Measurements from ENCODE around the gene ADCY4. TPM values are rescaled to one million over a fixed set of nuclear protein-coding genes. Genes with fewer than 3 reads are reported as not detected.

The ADCY4 gene
- polyA plus RNA-seq, 12 donors, result 8.4 to 26.2 (median 16.9) TPM; not detected in 1

GRCh38 chr14:24278424-24278823, 56.4 kb downstream of the ADCY4 start:
- no peak for DNase-seq

GRCh38 chr14:24277606-24278321, 57.1 kb downstream of the ADCY4 start:
- DNase-seq, result no peak

- no peak for DNase-seq
Measured at GRCh38 chr14:24277071-24277470, 57.8 kb downstream of the ADCY4 start.

GRCh38 chr14:24274101-24274543, 60.7 kb downstream of the ADCY4 start:
- DNase-seq, result no peak

GRCh38 chr14:24273422-24273998, 61.4 kb downstream of the ADCY4 start:
- no peak for DNase-seq

GRCh38 chr14:24272467-24272866, 62.4 kb downstream of the ADCY4 start:
- DNase-seq, result no peak

GRCh38 chr14:24271834-24272263, 63.0 kb downstream of the ADCY4 start:
- DNase-seq, result no peak

- peak; percentile 89 for DNase-seq
Measured at GRCh38 chr14:24271134-24271833, 63.6 kb downstream of the ADCY4 start, which contains the start of gene RABGGTA. TSS of gene RABGGTA (minus strand) at chr14:24271597. CDS start at chr14:24271115, 482 bp downstream.

- DNase-seq, result no peak
Measured at GRCh38 chr14:24270537-24271133, 64.2 kb downstream of the ADCY4 start.

- no peak for DNase-seq
Measured at GRCh38 chr14:24269910-24270536, 64.8 kb downstream of the ADCY4 start.

- DNase-seq, result no peak
Measured at GRCh38 chr14:24269368-24269767, 65.5 kb downstream of the ADCY4 start.

Other genes starting within 250 kb of the ADCY4 start
- gene PCK2, start 240.8 kb downstream of the ADCY4 start, polyA plus RNA-seq (ENCODE audit: insufficient read length in 12 of 12), result 10 to 100 TPM in 1 of 12 donors, 1 to 10 TPM in 10, not detected in 1; 2.2 to 17.9 (median 3.5) TPM
- 10 to 100 TPM in 11 of 12 donors, not detected in 1; 35.5 to 53.7 (median 40.5) TPM for gene DCAF11, start 220.3 kb downstream of the ADCY4 start, polyA plus RNA-seq (ENCODE audit: insufficient read length in 12 of 12)
- 1 to 10 TPM in 7 of 12 donors, under 1 TPM in 3, not detected in 2; 0.82 to 1.9 (median 1.4) TPM for gene NRL, start 220.1 kb downstream of the ADCY4 start, polyA plus RNA-seq (ENCODE audit: insufficient read length in 12 of 12)
- 100 to 1,000 TPM in 6 of 12 donors, 10 to 100 TPM in 5, not detected in 1; 54.9 to 160 (median 102) TPM for gene FITM1, start 204.4 kb downstream of the ADCY4 start, polyA plus RNA-seq (ENCODE audit: insufficient read length in 12 of 12)
- gene PSME1, start 198.9 kb downstream of the ADCY4 start, polyA plus RNA-seq (ENCODE audit: insufficient read length in 12 of 12), result 100 to 1,000 TPM in 9 of 12 donors, 10 to 100 TPM in 2, not detected in 1; 67.3 to 116 (median 106) TPM
- 10 to 100 TPM in 11 of 12 donors, not detected in 1; 21.0 to 38.3 (median 25.8) TPM for gene EMC9, start 193.5 kb downstream of the ADCY4 start, polyA plus RNA-seq (ENCODE audit: insufficient read length in 12 of 12)
- gene PSME2, start 188.5 kb downstream of the ADCY4 start, polyA plus RNA-seq (ENCODE audit: insufficient read length in 12 of 12), result 100 to 1,000 TPM in 4 of 12 donors, 10 to 100 TPM in 7, not detected in 1; 68.9 to 105 (median 90.2) TPM
- 10 to 100 TPM in 11 of 12 donors, not detected in 1; 27.3 to 75.4 (median 35.6) TPM for gene RNF31, start 187.6 kb downstream of the ADCY4 start, polyA plus RNA-seq (ENCODE audit: insufficient read length in 12 of 12)
- 10 to 100 TPM in 11 of 12 donors, not detected in 1; 18.1 to 46.6 (median 25.9) TPM for gene IRF9, start 173.8 kb downstream of the ADCY4 start, polyA plus RNA-seq (ENCODE audit: insufficient read length in 12 of 12)
- gene REC8, start 163.0 kb downstream of the ADCY4 start, polyA plus RNA-seq (ENCODE audit: insufficient read length in 12 of 12), result 10 to 100 TPM in 4 of 12 donors, 1 to 10 TPM in 7, not detected in 1; 5.7 to 52.4 (median 8.6) TPM
- gene IPO4, start 146.3 kb downstream of the ADCY4 start, polyA plus RNA-seq (ENCODE audit: insufficient read length in 12 of 12), result 10 to 100 TPM in 11 of 12 donors, not detected in 1; 17.5 to 32.3 (median 24.2) TPM
- 10 to 100 TPM in 11 of 12 donors, not detected in 1; 13.2 to 60.8 (median 17.5) TPM for gene TM9SF1, start 139.6 kb downstream of the ADCY4 start, polyA plus RNA-seq (ENCODE audit: insufficient read length in 12 of 12)
- 10 to 100 TPM in 1 of 12 donors, 1 to 10 TPM in 9, not detected in 2; 2.0 to 10.1 (median 4.7) TPM for gene TSSK4, start 129.4 kb downstream of the ADCY4 start, polyA plus RNA-seq (ENCODE audit: insufficient read length in 12 of 12)
- gene CHMP4A, start 121.6 kb downstream of the ADCY4 start, polyA plus RNA-seq (ENCODE audit: insufficient read length in 12 of 12), result 10 to 100 TPM in 11 of 12 donors, not detected in 1; 27.6 to 61.9 (median 36.6) TPM
- 10 to 100 TPM in 4 of 12 donors, 1 to 10 TPM in 7, not detected in 1; 4.6 to 33.0 (median 8.7) TPM for gene MDP1, start 119.0 kb downstream of the ADCY4 start, polyA plus RNA-seq (ENCODE audit: insufficient read length in 12 of 12)
- gene NEDD8, start 102.7 kb downstream of the ADCY4 start, polyA plus RNA-seq (ENCODE audit: insufficient read length in 12 of 12), result 100 to 1,000 TPM in 11 of 12 donors, not detected in 1; 123 to 211 (median 177) TPM
- gene GMPR2, start 102.1 kb downstream of the ADCY4 start, polyA plus RNA-seq (ENCODE audit: insufficient read length in 12 of 12), result 10 to 100 TPM in 11 of 12 donors, not detected in 1; 39.8 to 82.9 (median 54.4) TPM
- 10 to 100 TPM in 11 of 12 donors, not detected in 1; 35.0 to 46.2 (median 43.5) TPM for gene TINF2, start 92.4 kb downstream of the ADCY4 start, polyA plus RNA-seq (ENCODE audit: insufficient read length in 12 of 12)
- 1 to 10 TPM in 8 of 12 donors, under 1 TPM in 2, not detected in 2; 0.64 to 7.2 (median 1.4) TPM for gene TGM1, start 71.9 kb downstream of the ADCY4 start, polyA plus RNA-seq (ENCODE audit: insufficient read length in 12 of 12)
- 10 to 100 TPM in 9 of 12 donors, 1 to 10 TPM in 1, not detected in 2; 9.9 to 25.5 (median 13.5) TPM for gene RABGGTA, start 63.5 kb downstream of the ADCY4 start, polyA plus RNA-seq (ENCODE audit: insufficient read length in 12 of 12)
- gene DHRS1, start 35.3 kb downstream of the ADCY4 start, polyA plus RNA-seq (ENCODE audit: insufficient read length in 12 of 12), result 10 to 100 TPM in 10 of 12 donors, 1 to 10 TPM in 1, not detected in 1; 9.8 to 25.1 (median 16.9) TPM
- gene NOP9, start 35.2 kb downstream of the ADCY4 start, polyA plus RNA-seq (ENCODE audit: insufficient read length in 12 of 12), result 10 to 100 TPM in 11 of 12 donors, not detected in 1; 18.0 to 23.6 (median 20.5) TPM
- gene CIDEB, start 27.1 kb downstream of the ADCY4 start, polyA plus RNA-seq (ENCODE audit: insufficient read length in 12 of 12), result 10 to 100 TPM in 6 of 12 donors, 1 to 10 TPM in 5, not detected in 1; 7.3 to 28.8 (median 11.2) TPM
- gene LTB4R2, start 24.9 kb downstream of the ADCY4 start, polyA plus RNA-seq (ENCODE audit: insufficient read length in 12 of 12), result 1 to 10 TPM in 11 of 12 donors, not detected in 1; 1.6 to 7.2 (median 2.7) TPM
- gene LTB4R, start 23.6 kb downstream of the ADCY4 start, polyA plus RNA-seq (ENCODE audit: insufficient read length in 12 of 12), result 10 to 100 TPM in 1 of 12 donors, 1 to 10 TPM in 9, not detected in 2; 2.2 to 15.8 (median 3.2) TPM
- gene RIPK3, start 4.9 kb upstream of the ADCY4 start, polyA plus RNA-seq (ENCODE audit: insufficient read length in 12 of 12), result 1 to 10 TPM in 9 of 12 donors, under 1 TPM in 1, not detected in 2; 0.96 to 5.6 (median 1.3) TPM
- gene NFATC4, start 33.1 kb upstream of the ADCY4 start, polyA plus RNA-seq (ENCODE audit: insufficient read length in 12 of 12), result 100 to 1,000 TPM in 1 of 12 donors, 10 to 100 TPM in 10, not detected in 1; 20.7 to 152 (median 40.4) TPM
- 10 to 100 TPM; 19.2 to 60.0 (median 30.0) TPM for gene NYNRIN, start 63.9 kb upstream of the ADCY4 start, polyA plus RNA-seq (ENCODE audit: insufficient read length in 12 of 12)
- gene CBLN3, start 94.6 kb upstream of the ADCY4 start, polyA plus RNA-seq (ENCODE audit: insufficient read length in 12 of 12), result 1 to 10 TPM in 11 of 12 donors, not detected in 1; 1.6 to 7.4 (median 2.2) TPM
- gene KHNYN, start 94.9 kb upstream of the ADCY4 start, polyA plus RNA-seq (ENCODE audit: insufficient read length in 12 of 12), result 10 to 100 TPM in 11 of 12 donors, not detected in 1; 31.7 to 65.4 (median 36.7) TPM
- gene SDR39U1, start 107.7 kb upstream of the ADCY4 start, polyA plus RNA-seq (ENCODE audit: insufficient read length in 12 of 12), result 10 to 100 TPM in 11 of 12 donors, not detected in 1; 34.9 to 53.3 (median 44.8) TPM
- under 1 TPM in 4 of 12 donors, not detected in 8; 0.26 to 0.53 (median 0.42) TPM for gene CMA1, start 173.2 kb upstream of the ADCY4 start, polyA plus RNA-seq (ENCODE audit: insufficient read length in 12 of 12)
- gene CTSG, start 241.2 kb upstream of the ADCY4 start, polyA plus RNA-seq (ENCODE audit: insufficient read length in 12 of 12), result 1 to 10 TPM in 5 of 12 donors, under 1 TPM in 5, not detected in 2; 0.45 to 5.4 (median 0.91) TPM

All from muscle of arm (tissue), 12 donors.